Measurements from ENCODE around the gene NPHP1.
A peak's percentile ranks its signal among the peaks of the same experiment; 100 is the strongest.
"Not testable (repeated sequence)": the region's sequence is repeated elsewhere in the genome, so short reads cannot be mapped to it uniquely, and the experiment has no call there.

Gene NPHP1

DNA sequence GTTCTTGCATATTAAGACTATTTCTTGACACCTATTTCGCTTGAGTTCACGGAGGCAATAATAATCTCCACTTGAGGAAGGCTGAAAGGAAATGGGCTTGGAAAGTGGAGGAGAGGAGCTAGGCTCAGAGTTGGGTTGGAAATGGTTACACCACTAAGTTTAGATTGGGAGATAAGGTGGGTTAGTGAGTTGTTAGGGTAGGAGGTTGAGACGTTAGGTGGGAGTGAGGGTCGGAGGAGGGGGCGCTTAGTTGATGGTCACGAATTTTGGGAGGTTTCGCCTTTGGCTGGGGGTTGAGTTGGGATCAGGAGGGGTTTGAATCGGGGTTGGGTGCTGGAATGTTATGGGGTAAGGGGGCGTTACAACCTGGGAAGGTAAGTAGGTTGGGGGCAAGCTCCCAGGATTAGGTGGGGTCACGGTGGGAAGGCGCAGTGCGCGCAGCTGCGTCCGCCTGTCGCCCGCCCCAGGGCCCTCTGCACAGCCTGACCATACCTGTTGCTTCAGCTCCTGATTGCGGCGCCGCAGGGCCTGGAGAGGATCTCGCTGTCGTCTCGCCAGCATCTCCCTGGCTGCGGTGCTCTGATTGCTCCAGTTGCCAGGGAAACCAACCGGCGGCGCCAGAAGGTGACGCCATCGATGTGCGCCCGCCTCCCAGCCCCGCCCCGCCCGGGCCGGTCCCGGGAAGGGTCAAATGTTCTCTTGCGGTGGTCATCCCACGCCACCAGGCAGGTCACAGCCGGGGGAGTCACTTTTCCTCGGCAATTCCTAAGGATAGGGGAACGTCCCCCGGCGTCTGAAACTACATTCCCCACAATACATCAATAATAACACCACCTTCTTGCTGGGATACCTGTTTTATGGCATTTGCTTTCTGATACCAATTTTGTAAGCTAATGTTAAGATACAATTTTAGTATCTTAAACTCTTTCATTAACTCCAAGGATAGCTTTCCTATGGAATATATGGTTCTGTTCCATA, at the start of gene NPHP1:
Gene NPHP1 (minus strand): TSS at position 606 of the 978 bp plus-strand sequence. CDS start 45 bp downstream, at position 561.
- peak; percentile 75 for DNase-seq

DNA sequence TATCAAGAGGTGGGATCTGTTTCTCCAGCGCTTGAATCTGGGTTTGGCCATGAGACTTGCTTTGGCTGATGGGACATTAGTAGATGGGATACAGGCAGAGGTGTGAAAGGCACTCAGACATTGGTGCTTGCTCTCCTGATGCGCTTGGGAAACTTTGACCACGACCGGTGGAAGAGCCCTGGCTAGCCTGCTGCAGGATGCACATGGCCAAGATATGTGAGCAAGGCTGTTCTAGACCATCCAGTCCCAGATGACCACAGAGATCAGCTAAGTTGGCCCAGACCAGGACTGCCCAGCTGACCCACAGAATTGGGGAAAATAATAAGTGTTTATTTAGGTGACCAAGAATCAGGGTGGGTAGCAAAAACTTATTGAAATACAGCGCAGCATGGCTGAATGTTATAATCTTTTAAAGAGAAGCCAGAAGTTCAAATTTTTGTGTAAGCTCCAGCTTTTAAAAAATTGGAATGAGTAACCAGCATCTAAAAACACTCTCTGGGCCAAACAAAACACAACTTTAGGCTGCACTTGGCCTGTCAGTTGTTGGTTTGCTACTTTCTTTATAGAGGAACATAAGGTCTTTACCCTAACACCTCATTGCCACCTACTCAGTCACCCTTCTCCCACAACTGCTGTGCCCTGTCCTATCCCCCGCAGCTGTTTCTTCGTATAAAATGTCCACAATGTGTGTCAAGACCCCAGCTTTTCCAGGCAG, 43.4 kb upstream of the NPHP1 start:
- DNase-seq = not testable (repeated sequence)

DNA sequence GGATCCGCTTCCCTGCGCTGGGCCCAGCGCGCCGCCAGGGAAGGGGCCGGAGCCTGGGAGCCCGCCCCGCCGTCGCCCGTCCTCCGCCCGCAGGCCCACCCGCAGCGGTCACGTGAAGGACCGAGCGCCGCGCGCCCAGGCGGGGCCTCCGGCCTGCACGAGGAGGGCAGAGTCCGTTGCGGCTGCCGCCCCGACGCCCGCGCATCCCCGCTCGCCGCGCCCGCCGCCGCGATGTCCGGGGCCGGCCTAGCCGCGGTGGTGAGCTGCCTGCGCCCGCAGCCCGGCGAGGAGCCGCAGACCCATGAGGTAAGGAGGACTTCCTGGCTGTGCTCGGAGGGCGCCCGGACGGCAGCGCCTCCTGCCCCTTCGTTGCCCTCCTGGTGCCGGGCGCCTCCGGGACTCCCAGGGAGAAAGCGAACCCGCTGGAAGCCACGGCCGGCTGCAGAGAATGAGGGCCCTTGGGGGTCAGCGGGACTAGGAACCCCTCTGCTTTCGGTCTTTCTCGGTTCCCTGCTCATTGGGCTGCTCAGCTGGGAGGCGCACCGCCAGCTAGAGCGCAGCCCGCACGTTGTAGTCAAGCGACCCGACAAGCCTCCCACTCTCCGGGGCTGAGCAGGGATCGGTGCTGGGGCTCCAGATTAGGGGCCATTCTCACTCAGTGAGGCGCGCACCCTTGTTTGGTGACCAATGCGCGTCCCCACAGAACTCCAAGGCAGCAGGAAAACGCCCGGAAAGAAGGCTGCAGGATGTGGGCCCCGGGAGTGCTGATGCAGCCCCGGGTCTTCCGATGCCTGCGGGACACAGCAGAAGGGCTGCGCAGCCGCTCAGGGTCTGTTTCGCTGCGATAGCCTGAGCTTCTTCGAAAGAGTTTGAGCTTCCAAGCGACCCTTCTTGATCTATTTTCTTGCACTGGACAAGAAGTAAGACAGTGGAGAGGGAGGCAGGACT, 40.9 kb upstream of the NPHP1 start:
- DNase-seq = not testable (repeated sequence)

DNA sequence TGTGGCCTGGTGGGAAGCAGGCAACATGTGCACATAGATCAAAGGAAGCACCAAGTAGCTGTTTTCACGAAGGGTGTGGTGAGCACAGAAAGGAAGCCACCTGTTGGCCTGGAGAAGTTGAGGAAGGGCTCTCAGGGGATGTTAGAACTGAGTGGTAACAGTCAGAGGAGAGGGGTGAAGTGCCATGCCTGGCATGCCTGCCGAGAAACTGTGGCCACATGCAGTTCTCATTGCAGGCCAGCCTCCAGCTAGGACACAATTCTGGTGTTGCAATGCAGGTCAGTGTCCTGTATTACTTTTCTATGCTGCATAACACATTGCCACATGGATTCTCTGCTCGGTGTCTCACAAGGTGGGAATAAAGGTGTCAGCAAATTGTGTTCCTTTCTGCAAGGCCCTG, 38.5 kb upstream of the NPHP1 start:
- DNase-seq = not testable (repeated sequence)

DNA sequence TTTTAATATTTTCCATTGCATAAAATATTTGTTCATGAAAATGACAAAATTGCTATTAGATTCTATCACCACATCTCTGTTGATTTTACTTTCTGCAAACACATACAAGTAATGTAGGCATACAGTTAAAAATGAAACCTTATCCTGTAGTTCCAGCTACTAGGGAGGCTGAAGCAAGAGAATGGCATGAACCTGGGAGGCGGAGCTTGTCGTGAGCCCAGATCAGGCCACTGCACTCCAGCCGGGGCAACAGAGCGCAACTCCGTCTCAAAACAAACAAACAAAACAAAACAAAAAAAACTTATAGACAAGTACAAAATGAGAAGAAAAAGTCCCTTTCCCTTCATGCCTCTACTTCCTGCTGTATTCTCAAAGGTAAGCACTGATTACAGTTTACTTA, 29.7 kb upstream of the NPHP1 start:
- not testable (repeated sequence) for DNase-seq

DNA sequence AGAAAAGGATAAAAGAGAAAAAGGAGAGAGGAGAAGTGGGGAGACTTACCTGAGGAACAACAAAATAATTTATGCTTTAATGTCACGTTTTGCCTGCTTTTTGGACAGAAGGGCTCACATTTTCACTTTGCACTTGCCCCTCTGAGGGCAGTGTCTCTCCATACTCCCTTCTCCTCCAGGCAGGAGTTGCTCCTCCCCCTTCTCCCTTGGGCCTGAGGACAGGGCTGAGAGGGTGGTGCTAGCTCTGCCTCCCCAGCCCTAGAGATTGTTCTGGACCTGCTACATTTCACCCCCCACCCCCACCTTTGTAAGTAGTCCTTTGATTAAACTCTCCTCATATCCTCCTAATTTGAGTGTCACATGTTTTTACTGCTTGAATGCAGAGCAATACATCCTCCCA, 25.1 kb upstream of the NPHP1 start:
- not testable (repeated sequence) for DNase-seq

DNA sequence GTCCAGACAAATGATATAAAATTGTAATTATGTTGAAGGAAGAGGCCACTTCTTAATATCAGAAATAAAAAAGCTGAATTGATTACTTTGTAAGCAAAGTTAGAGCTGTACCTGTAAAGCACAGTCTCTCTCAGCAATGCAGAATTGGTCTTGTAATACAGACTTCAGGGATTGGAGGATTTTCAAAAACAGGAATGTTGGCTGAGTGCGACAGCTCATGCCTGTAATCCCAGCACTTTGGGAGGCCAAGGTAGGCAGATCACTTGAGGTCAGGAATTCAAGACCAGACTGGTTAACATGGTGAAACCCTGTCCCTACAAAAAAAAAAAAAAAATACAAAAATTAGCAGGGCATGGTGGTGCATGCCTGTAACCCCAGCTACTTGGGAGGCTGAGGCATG, 17.8 kb upstream of the NPHP1 start:
- not testable (repeated sequence) for DNase-seq

DNA sequence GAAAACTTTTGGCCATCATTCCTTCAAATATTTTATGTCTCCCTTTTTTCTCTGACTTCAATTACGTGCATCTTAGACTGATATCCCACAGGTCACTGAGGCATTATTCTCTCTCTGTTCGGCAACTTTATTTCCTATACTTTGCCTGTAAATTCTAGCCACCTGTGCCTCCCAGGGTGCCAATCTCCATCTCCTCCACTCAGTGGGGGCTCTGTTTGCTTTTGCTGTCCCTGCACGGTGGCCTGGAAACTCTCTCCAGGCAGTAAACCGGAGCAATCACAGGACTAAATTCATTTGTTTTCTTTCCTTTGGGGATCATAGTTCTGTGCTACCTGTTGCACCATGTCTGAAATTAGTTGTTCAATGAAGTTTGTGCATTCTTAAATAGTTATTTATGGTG, 17.1 kb upstream of the NPHP1 start:
- DNase-seq = no peak

DNA sequence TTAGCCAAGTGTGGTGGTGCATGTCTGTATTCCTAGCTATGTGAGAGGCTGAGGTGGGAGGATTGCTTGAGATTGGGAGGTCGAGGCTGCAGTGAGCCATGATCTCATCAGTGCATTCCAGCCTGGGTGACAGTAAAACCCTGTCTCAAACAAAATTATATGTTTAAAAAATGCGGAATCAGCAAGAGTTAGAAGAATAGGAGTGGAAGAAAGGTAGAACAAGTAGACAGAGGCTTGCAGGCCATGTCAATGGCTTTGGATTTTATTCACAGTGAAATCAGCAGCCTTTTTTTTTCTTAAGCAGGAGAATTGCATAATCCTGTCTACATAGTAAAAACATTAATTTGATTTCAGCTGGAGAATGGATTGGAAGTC, 15.4 kb upstream of the NPHP1 start:
- DNase-seq = no peak

DNA sequence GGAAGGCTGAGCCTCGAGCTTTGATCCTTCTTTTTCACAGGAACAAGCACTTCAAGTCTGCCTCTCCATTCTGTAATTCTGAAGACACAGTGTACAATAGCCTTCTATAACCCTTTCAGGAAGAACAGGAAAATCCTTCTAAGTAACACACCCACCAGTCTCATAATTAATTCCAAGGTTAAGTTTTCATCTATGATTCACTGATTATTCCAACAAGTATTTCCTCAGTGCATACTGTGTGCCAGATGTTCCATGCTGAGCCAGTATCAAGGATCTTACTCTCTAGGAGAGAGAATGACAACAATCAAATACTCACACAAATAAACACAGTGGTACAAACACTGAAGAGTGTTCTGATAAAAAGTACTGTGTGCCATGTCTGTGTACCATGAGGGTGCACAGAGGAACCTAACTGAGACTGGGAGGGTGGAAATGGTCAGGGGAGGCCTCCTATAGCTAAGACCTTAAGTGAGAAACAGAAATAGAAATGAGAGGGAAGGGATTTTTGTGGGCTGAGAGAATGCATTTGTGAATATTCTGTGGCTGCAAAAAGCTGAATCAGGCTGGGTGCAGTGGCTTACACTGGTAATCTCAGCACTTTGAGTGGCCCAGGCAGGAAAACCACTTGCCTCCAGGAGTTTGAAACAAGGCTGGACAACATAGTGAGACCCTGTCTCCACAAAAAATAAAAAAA, 14.8 kb upstream of the NPHP1 start:
- DNase-seq = no peak

DNA sequence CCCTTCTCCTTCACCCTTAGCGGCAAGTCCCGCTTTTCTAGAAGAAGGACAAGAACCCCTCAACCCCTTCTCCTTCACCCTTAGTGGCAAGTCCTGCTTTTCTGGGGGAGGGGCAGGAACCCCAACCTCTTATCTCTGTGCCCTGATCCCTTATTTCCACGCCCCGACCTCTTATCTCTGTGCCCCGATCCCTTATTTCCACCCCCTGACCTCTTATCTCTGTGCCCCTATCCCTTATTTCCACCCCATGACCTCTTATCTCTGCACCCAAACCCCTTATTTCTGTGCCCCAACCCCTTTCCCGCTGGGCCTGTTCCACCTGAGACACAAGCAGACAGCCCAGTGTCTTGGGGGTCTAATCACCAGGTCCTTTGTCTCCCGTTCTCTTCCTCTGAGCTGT, 14.1 kb upstream of the NPHP1 start:
- not testable (repeated sequence) for DNase-seq

DNA sequence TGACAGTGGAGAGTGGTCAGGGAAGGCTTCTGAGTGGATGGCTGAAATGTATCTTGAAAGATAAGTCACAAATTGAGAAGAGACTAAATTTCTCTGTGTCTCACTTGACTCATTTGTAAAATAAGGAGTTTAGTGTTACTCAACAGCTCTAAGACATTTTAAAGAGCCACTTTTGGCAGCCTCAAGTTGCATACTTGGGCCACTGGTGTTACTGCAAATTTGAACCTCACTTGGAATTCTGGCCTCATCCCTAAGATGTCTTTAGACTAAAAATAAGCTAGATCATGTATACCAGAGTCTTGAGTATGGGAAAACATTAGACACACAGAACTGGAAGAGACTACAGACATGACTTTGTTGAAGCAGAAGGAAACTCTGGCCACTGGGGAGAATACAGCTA, 12.0 kb upstream of the NPHP1 start:
- no peak for DNase-seq

DNA sequence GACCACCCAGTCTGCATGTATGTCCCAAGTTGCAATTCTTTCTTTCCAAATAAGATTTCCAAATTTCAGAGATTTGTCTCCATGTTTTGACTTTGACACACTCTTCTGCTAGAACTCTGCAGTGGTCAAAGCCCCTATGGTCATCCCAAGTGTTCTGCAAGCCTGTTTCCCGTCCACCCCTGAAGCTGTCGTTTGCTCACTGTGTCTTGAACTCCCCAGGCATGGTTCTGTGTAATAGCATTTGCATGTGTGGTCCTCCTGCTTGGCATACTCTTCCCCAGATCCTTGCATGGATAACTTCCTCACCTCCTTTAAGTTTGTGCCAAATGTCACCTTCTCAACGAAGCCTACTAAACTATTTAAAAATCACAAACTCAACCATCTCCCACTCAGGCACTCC, 11.4 kb upstream of the NPHP1 start:
- DNase-seq = no peak

DNA sequence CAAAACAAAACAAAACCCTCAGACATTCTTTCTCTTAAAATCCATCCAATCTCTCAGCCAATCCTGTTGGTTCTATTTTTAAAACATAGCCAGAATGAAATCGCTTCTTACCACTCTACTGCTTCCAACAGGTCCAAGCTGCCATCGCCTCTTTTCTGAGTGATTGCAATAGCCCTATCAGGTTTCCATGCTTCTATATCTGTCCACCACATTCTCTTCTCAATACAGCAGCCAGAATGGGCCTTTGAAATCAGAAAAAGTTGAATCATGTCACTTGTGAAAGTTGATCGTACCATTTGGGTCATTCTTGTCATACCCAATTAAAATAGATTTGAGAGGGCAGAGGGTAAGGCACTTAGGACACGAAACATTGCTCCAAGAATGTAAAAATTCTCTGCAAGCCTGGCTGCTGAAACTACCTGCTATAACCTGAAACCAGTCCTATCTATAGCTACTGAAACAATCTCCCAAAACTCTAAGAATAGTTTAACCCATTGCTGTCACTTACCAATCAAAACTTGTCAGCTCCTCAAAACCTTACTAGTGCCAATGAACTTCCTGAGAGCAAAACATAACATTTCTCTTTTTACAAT, 10.8 kb upstream of the NPHP1 start:
- DNase-seq = no peak

DNA sequence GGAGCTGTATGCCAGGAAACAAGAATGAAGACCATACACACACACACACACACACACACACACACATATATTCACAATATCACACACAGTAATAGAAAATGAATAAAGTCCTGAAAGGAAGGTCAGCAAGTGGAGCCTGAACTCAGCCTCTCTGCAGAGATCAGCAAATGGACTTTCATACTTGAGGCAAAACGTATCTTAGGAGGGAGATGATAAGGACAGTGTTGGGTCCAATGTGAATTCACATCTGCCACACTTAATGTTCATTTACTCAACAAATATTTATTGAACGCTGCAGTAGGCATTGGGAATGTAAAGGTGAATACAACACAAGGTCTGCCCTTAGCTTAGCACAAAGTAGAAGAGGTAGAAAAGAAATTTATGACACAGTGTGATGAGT, 10.3 kb upstream of the NPHP1 start:
- no peak for DNase-seq

DNA sequence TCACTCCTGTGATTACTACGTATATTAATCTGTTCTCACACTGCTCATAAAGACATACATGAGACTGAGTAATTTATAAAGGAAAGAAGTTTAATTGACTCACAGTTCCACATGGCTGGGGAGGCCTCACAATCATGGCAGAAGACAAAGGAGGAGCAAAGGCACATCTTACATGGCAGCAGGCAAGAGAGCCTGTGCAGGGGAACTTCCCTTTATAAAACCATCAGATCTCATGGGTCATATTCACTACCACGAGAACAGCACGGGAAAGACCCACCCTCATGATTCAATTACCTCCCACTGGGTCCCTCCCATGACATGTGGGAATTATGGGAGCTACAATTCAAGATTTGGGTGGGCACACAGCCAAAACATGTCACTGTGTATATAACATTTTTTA, 8.7 kb upstream of the NPHP1 start:
- not testable (repeated sequence) for DNase-seq

DNA sequence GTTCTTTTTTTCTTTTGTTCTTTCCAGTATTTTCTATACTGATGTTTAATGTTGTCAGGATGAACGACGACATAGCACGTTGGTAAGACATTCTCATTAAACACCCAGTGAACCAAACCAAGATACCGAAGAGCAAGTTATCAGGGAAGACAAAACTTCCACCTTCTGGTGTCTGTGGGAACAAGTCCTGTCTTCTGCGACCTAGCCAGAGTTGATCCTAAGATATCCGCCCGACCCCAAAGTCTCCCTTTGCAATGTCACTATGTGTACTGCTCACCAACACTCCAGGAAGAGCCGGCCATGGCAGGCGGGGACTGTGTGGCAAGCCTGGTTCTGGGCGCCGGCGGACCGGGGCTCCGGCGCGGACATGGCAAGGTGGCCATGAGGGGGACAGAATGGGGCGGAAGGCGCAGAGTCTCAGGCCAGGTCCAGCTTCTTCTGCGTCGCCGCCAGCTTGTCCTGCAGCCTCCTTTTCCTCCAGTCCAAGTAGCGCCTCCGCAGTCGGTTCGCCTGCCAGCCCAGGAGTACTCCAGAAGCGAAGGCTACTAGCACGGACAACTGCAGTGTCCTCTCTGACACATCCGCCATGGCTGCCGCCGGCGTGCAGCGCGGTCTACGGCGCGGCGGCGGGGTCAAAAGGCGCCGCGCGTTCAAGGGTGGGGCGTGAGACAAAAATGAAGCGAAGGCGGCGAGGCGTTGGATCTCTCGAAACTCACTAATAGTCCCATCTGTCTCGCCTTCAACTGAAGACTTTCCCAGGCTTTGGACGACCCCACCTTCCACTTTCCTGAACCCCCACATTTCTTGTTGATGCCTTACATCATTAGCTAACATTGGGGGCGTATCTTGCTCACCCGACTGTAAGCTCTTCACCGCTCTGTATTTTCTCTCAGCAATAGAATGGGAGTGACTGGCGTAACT, 7.4 kb upstream of the NPHP1 start, which contains the start of gene MTLN:
Gene MTLN (minus strand): TSS at position 610 of the 921 bp plus-strand sequence. CDS start 22 bp downstream, at position 588.
- DNase-seq = peak; percentile 10

DNA sequence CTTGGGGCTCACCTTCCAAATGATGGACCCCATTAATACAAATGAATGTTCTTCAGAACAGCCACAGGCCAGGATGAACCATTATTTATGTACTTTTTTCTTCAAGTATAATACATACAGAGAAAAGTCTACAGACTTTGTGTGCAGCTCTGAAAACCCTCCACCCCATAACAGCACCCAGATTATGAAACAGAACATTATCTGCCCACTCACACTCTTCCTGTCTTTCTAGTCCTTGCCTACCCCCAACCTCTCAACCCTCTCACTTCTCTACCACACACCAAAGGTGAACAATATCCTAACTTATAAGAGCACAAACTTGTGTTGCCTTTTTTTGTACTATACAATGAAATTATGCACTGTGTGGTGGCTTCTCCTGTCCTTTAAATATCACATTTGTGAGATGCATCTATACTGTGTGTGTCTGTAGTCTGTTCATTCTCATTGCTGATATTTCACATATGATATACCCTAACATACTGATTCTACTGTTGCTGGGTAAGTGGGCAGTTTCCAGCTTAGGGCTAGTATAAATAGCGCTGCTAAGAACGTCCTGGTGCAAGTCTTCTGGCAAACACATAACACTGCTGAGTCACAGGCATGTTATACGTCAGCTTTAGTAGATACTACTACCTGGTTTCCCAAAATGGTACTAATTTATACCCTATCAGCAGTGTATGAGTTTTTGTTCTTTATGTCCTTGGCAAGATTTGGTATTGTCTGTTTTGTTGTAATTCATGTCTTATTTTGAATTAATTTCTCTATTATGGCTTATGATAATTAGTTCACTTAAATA, 1.0 kb upstream of the NPHP1 start:
- DNase-seq = no peak

DNA sequence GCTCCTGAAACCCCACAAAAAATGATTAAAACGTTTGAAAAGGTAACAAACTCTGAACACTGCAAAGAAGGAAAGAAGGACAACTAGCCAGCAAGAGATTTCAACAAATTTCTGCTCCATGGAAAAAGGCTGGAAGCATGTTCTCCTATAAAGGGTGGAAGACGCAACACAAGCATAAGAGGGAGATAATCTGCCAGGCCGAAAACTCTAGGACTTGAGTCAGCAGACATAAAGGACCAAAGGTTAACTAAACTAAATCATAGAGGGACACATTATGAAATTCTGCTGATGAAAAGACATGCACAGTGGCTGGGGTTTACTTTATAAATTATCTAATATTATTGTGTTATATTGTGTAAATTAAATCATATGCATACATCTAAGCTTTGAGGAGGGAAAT, 6.8 kb downstream of the NPHP1 start:
- no peak for DNase-seq

DNA sequence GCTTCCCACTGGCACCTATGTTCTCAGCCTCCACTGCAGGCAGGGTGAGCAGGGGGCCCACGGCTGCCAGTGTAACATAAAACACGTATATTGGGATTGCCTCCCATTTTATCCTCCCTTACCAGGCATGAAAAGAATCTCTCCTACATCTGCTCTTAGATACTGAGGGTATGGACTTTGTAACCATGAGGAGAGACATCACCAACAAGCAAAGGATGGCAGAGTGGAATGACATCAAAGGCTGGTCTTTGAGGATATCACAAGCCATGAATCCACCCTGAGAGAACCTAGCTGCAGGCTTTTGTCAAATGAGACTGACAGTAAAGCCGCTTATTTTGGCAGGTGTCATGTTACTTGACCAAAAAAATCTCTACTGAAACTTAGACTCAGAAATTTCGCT, 7.4 kb downstream of the NPHP1 start:
- DNase-seq = no peak
